GM19099 (cell line): Measurements from ENCODE around the gene UGP2.

Experiments used
- POLR2A ChIP-seq: IDR thresholded peaks from 3 replicates; pipeline ENCODE4 v1.6.1; 2011; ENCODE audit warnings: low read depth; ENCODE audit not compliant: insufficient read length; ENCODE audit errors: extremely low read depth

Gene UGP2

DNA sequence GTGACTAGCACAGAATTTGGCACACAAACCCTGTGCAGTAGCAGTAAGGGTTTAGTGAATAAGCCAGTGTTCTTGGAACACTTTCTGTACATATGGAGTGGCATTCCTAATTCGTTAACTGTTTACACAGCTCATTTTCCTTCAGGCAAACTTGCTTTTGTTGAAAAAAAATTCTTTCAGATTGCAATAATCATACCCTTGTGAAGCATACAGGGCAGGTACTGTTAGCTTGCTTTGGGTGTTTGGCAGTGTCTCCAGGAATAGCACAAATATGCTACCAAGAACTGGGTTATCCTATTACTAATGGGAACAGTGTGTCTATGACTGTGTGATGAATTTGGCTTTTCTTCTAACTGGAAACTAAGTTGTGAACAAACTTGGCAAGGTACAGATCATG lies 33.4 kb downstream of the UGP2 start:
- no peak for TF ChIP-seq POLR2A

DNA sequence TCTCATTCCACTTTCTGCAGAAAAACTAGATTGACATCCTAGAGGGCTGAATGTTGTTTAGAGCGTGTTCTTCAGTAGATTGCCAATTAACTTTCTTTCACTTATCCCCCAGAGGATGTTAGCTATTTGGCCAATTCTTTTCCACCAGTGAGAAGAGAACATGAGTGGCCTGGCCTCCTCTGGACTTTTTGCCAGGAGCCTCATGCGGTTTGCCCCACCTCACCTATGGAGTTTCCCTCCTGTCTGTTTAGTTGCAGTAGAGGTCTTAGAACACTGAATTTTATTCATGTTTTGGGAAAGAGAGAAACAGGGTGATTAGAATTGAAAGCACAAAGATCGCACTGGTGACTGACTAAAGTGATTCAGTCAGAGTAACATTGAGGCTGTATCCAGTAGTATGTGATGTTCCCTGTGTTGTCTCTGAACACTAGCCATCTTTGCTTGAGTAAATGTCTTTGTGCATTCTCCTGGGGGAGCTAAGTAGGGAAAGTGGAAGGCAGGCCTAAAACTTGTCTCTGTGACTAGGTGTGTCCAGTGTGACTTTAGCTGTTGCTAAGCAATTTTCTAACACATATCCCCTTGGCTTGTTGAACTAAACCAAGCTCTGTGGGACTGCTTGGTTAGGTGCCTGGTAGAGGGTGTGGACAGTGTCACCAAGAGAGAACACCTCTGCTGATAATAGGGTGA lies 34.0 kb downstream of the UGP2 start:
- TF ChIP-seq POLR2A: no peak

DNA sequence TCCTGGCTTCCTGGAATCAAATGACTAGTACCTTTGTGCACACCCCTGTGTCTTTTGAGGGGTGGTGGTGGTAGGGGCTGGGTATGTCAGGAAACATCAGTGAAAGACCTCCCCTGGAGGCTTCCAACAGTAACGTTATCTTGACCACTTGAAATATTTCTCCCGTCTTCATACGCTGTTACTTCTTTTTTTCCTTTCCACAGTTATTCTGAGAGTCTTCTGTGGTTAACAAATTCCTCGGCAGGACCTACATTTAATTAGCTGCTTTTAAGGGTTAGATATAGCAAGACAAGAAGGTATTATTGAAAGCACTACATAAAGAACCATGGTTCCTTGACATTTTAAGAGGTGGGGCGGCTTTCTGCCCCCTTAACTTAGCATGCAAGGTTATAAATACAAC lies 34.6 kb downstream of the UGP2 start:
- no peak for TF ChIP-seq POLR2A

DNA sequence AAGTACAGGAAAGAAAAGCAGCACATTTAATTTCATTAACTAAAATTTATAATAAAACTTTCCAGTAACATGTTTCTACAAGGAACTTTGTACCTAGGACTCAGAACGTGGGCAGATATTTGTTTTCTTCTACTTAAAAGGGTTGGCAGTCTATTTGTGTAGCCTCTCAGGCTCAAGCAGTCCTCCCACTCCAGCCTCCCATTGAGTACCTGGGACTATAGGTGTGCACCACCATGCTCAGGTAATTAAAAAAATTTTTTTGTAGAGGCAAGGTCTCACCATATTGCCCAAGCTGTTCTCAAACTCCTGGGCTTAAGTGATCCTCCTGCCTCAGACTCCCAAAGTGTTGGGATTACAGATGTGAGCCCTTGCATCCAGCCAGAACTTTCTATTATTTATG lies 36.8 kb downstream of the UGP2 start:
- TF ChIP-seq POLR2A: no peak

GRCh38 chr2:63879876-63880433 lies 38.3 kb downstream of the UGP2 start:
- TF ChIP-seq POLR2A: no peak

DNA sequence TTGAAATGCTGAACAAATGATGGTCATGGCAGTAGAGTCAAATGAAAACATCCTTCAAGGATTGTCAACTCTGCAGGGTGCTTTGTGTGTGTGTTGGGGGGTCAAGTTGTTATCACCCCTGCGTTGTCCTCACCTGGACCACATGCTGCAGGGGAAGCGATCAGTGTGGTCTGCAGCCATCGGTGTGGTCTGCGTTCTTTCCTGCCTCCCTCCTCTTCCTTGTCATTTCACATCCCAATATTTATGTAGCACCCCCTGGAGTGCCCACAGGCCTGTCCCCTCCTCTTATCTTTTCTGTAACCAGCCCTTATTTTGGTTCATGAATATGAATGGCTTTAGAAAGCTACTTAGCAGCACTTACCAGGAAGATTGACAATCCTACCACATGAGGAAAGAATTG lies 38.9 kb downstream of the UGP2 start:
- no peak for TF ChIP-seq POLR2A

- TF ChIP-seq POLR2A: no peak
Observed at GRCh38 chr2:63881205-63881604, 39.5 kb downstream of the UGP2 start.

GRCh38 chr2:63882395-63883105 lies 40.9 kb downstream of the UGP2 start:
- no peak for TF ChIP-seq POLR2A

- no peak for TF ChIP-seq POLR2A
Observed at GRCh38 chr2:63886445-63886844, 44.7 kb downstream of the UGP2 start.

- TF ChIP-seq POLR2A: no peak
Observed at GRCh38 chr2:63888053-63888452, 46.4 kb downstream of the UGP2 start.

GRCh38 chr2:63888490-63889402 lies 47.0 kb downstream of the UGP2 start:
- no peak for TF ChIP-seq POLR2A

- TF ChIP-seq POLR2A: no peak
Observed at GRCh38 chr2:63890678-63891077, 49.0 kb downstream of the UGP2 start.

GRCh38 chr2:63891488-63892030 lies 49.9 kb downstream of the UGP2 start:
- TF ChIP-seq POLR2A: no peak

GRCh38 chr2:63893163-63893562 lies 51.5 kb downstream of the UGP2 start:
- TF ChIP-seq POLR2A: no peak

- TF ChIP-seq POLR2A: no peak
Observed at GRCh38 chr2:63894167-63894566, 52.5 kb downstream of the UGP2 start.
